Epithelial cell of prostate (primary cell): ENCODE results near the gene ANKRD10.

Experiments
- DNase-seq: peaks from one replicate; pipeline ENCODE4 v3.0.0-alpha.2; 2011; ENCODE audit warnings: low read depth, low spot score
- H3K27ac ChIP-seq: fragments of 450-650 bp; 2 replicates; pipeline ENCODE4 v1.5.1; 2017; ENCODE audit warnings: mild to moderate bottlenecking

ANKRD10 gene

DNA sequence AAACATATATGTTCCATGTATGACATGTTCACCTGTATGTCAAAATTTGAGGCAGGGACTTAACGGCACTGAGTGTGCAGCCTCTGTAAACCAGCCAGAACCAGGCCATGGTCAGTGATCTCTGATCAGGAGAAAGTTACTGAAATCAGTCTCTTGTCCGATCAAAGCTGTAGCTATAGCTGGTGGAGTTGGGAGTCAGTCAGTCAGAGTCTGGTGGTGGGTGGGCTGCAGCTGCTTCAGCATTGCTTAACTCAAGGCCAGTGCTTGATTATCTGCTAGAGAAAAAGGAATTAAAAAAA is 78.3 kb downstream of the ANKRD10 start:
- H3K27ac ChIP-seq: no peak overlapping the region
- DNase-seq: no peak

- no peak overlapping the region for H3K27ac ChIP-seq
- DNase-seq: no peak
Observed at GRCh38 chr13:110835721-110836604, 78.9 kb downstream of the ANKRD10 start.

- DNase-seq: no peak
- H3K27ac ChIP-seq: no peak overlapping the region
Observed at GRCh38 chr13:110834572-110834971, 80.3 kb downstream of the ANKRD10 start.

- no peak overlapping the region for H3K27ac ChIP-seq
- DNase-seq: no peak
Observed at GRCh38 chr13:110832531-110832930, 82.3 kb downstream of the ANKRD10 start.

DNA sequence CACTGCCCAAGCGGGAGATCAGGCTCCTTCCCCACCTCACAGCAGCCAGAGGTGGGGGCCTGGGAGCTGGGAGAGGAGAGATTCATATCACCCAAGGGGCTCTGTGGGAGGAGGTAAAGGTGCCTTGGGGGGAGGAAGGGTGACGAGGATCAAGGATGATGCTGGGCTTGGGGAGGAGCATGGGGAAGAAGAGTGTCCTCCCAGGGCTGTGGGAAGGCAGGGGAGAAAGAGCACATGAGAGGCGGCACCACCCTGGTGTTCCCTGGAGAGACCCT is 82.7 kb downstream of the ANKRD10 start:
- no peak overlapping the region for H3K27ac ChIP-seq
- no peak for DNase-seq

GRCh38 chr13:110831437-110832204 is 83.2 kb downstream of the ANKRD10 start:
- no peak for DNase-seq
- H3K27ac ChIP-seq: no peak overlapping the region

GRCh38 chr13:110830800-110831371 is 84.0 kb downstream of the ANKRD10 start:
- no peak overlapping the region for H3K27ac ChIP-seq

GRCh38 chr13:110830331-110830730 is 84.5 kb downstream of the ANKRD10 start:
- DNase-seq: no peak
- H3K27ac ChIP-seq: no peak overlapping the region

More at GRCh38 chr13:110830800-110831371, 84.0 kb downstream of the ANKRD10 start:
- DNase-seq: no peak

DNA sequence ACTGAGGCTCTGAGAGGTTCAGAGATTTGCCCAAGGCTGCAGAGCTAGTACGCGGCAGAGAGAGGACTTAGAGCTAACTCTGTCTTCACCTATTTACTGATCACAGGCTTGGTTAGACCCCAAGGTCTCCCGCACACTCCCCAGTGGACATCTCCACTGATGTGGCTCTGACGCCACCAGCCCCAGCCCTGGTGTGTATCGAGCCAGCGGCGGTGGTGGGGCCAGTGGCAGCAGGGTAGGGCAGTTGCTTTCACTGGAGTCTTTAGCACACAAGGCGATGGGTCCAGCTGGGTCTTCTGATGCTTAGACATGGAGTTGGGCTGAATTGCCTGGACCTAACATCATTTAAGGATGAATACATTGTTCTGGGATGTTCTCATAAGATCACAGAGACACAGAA is 85.4 kb downstream of the ANKRD10 start:
- H3K27ac ChIP-seq: no peak overlapping the region
- no peak for DNase-seq

DNA sequence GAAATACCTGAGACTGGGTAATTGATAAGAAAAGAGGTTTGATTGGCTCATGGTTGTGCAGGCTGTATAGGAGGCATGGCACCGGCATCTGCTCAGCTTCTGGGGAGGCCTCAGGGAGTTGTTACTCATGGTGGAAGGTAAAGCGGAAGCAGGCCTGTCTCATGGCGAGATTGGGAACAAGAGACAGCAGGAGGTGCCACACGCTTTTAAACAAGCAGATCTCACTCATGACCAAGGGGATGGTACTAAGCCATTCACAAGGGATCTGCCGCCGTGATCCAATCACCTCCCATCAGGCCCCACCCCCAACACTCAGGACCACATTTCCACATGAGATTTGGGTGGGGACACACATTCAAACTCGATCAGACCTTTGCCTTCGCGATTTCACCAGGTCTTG is 86.2 kb downstream of the ANKRD10 start:
- no peak for DNase-seq
- H3K27ac ChIP-seq: no peak overlapping the region
